GM12873 (cell line): ENCODE measurements around the gene NHLRC4.
A peak's percentile ranks its signal among the peaks of the same experiment; 100 is the strongest.

Experiments
- CTCF ChIP-seq: IDR thresholded peaks from 2 replicates; pipeline ENCODE4 v1.5.1; 2012; ENCODE audit warnings: low read depth, mild to moderate bottlenecking, moderate library complexity, low read length, control low read depth; ENCODE audit not compliant: insufficient read depth; ENCODE audit errors: missing control alignments

The NHLRC4 gene

DNA sequence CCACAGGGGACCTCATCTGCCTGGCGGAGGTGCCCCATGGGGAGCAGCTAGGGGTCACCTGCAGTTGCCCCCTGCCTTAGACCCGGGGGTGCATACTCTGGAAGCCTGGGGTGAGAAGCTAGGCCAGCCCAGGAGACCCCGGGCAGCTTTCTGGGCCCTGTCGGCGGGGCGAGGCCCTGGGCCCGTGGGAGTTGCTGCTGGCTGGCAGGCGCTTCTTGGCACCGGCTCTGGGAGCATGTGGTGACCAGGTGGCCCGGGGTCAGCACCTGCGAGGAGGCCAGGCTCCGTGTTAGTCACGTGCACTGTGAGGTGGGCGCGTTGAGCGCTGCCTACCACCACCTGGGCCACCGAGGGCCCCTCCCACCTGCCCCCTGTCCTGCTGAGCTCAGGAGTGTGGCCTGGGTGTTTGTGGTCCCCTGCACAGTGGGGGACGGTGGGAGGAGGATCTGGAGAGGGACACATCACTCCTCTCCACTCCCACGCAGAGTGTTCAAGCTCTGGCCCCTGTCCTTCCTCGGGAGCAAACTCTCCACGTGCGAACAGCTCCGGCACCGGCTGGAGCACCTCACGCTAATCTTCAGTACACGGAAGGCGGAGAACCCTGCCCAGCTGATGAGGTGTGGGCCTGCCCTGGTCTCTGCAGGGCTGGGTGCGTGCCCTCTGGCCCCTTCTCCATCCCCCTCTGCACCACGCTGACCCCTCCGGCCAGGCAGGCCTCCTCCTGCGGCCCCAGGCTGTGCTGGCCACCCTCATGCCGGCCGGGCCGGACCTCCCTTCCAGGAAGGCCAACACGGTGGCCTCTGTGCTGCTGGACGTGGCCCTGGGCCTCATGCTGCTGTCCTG, 8.8 kb downstream of the NHLRC4 start:
- no peak for TF ChIP-seq CTCF

DNA sequence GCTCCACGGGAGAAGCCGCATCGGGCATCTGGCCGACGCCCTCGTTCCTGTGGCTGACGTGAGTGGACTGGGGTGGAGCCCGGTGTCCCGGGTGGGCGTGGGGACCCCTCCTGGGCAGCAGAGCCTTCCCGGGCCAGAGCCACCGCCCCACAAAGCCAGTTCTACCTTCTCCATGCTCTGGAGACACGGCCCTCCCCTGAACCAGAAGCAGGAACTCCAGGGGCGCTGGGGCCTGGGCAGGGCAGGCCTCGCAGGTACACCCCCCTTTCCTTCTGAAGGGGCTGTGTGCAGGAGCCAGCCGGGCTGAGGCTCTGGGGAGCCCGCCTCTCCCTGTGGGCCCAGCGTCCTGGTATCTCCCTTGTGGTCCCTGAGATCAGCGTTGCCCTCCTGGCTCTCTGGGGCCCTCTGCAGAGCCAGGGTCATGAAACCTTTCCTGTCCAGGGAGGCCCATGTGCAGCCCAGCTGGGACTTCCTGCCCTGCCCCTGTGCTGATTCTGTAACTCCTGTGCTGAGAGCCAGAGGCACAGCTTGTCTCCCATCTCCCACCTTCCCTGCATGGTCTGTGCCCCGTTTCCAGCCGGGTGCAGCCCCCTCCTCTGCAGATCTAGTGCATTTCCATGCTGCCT, 9.5 kb downstream of the NHLRC4 start:
- no peak for TF ChIP-seq CTCF

- no peak for TF ChIP-seq CTCF
Measured at GRCh38 chr16:576823-577201, 10.0 kb downstream of the NHLRC4 start.

DNA sequence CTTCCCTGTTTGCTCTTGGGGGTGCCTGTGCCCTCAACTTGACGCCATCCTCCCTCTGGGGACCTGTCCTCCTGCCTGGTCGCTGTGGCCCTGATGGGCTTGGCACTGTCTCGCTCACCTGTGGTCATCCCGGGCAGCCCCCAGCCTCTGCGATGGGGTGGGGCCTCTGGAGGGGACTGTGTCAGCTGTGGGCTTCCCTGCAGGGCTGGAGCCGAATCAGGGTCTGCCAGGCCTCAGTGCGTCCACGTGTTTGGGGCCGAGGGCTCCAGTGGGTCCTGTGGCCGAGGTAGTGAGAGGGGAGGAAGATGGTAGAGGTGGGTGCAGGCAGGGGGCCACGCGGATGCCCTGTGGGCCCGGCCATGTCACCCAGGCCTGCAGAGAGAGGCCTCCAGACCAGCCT, 11.0 kb downstream of the NHLRC4 start:
- TF ChIP-seq CTCF = no peak

DNA sequence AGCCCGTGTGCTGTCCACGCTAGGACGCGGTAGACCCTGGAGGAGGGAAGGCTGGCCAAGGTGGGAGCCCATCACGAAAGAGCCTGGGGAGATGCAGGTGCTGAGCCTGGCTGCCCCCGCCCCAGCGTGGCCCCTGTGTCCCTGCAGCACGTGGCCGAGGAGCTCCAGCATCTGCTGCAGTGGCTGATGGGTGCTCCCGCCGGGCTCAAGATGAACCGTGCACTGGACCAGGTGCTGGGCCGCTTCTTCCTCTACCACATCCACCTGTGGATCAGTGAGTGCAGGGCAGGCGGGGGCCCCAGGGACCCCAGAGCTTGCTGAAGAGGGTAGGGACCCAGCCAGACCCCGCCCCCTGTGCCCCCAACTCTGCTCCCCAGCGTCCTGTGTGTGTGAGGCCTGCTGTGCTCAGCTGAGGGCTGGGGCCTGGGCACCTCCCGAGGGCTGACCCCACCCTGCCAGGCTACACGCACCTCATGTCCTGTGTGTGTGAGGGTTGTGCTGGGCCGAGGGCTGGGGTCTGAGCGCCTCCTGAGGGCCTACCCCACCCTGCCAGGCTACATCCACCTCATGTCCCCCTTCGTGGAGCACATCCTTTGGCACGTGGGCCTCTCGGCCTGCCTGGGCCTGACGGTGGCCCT, 11.5 kb downstream of the NHLRC4 start:
- TF ChIP-seq CTCF = no peak

DNA sequence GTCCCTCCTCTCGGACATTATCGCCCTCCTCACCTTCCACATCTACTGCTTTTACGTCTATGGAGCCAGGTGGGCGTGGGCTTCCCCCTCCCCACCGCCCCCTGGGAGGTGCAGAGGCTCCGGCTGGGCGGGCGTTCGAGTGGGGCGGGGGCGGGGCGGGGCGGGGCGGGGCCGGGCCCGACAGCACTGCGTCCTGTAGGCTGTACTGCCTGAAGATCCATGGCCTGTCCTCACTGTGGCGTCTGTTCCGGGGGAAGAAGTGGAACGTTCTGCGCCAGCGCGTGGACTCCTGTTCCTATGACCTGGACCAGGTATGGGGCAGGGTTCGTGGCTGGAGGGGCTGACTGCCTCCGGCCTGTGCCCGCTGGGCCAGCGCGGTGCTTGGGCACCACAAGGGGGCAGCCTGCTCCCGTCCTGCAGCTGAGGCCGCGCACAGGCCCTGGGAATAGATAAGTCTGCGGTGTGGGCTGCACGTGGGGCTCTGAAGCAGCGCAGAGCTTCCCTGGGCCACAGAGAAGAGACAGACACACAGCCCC, 12.1 kb downstream of the NHLRC4 start:
- TF ChIP-seq CTCF = peak; percentile 94
